GM21423 (cell line): Measurements from ENCODE around the gene UQCRC1.

Experiments
- ATAC-seq: cut with Tn5 transposase; IDR thresholded peaks from one replicate; pipeline ENCODE4 v1.9.1; 2021; ENCODE audit warnings: mild to moderate bottlenecking, moderate library complexity; ENCODE audit not compliant: unreplicated experiment

The UQCRC1 gene

GRCh38 chr3:48599509-48600285 lies 9.7 kb downstream of the UQCRC1 start:
- ATAC-seq: no peak

- ATAC-seq: no peak
These were observed 10.4 kb downstream of the UQCRC1 start for GRCh38 chr3:48599077-48599501.

- ATAC-seq: no peak
These were observed 10.9 kb downstream of the UQCRC1 start for GRCh38 chr3:48598323-48599076.

GRCh38 chr3:48597408-48597800 lies 12.0 kb downstream of the UQCRC1 start:
- no peak for ATAC-seq

- no peak for ATAC-seq
These were observed 12.6 kb downstream of the UQCRC1 start for GRCh38 chr3:48596676-48597407.

GRCh38 chr3:48596157-48596556 lies 13.3 kb downstream of the UQCRC1 start:
- ATAC-seq: no peak

- ATAC-seq: no peak
These were observed 13.8 kb downstream of the UQCRC1 start for GRCh38 chr3:48595526-48596121.

- ATAC-seq: no peak
These were observed 14.3 kb downstream of the UQCRC1 start, which contains the start of gene COL7A1 for GRCh38 chr3:48595075-48595525. COL7A1 (minus strand) TSS chr3:48595329; CDS start chr3:48595159, 170 bp downstream.

GRCh38 chr3:48594417-48595049 lies 14.9 kb downstream of the UQCRC1 start:
- no peak for ATAC-seq

GRCh38 chr3:48593337-48593736 lies 16.1 kb downstream of the UQCRC1 start:
- ATAC-seq: no peak

- ATAC-seq: no peak
These were observed 16.8 kb downstream of the UQCRC1 start for GRCh38 chr3:48592519-48593087.

GRCh38 chr3:48591886-48592518 lies 17.4 kb downstream of the UQCRC1 start:
- ATAC-seq: no peak

GRCh38 chr3:48591436-48591835 lies 18.0 kb downstream of the UQCRC1 start:
- no peak for ATAC-seq

- ATAC-seq: no peak
These were observed 21.2 kb downstream of the UQCRC1 start for GRCh38 chr3:48588230-48588629.

GRCh38 chr3:48587686-48588085 lies 21.8 kb downstream of the UQCRC1 start:
- ATAC-seq: no peak

GRCh38 chr3:48585411-48585810 lies 24.0 kb downstream of the UQCRC1 start:
- no peak for ATAC-seq

GRCh38 chr3:48584836-48585235 lies 24.6 kb downstream of the UQCRC1 start:
- ATAC-seq: no peak

GRCh38 chr3:48581621-48582481 lies 27.6 kb downstream of the UQCRC1 start:
- no peak for ATAC-seq

GRCh38 chr3:48576647-48577046 lies 32.8 kb downstream of the UQCRC1 start:
- no peak for ATAC-seq
